OCI-LY1 (cell line): ENCODE data around the gene PCDH19.

Experiments used
- H2AFZ ChIP-seq: fragments of 200-600 bp; sonication (generic), shearing (Covaris generic); 2 replicates; pipeline ENCODE4 v1.6.0; 2014; ENCODE audit warnings: antibody characterized with exemption, mild to moderate bottlenecking, low read length
- H3F3A ChIP-seq: fragments of 200-600 bp; sonication (generic), shearing (Covaris generic); 2 replicates; pipeline ENCODE4 v1.6.0; 2014; ENCODE audit warnings: mild to moderate bottlenecking, antibody characterized with exemption, low read length, moderate library complexity; ENCODE audit not compliant: insufficient read depth
- H3K27ac ChIP-seq: fragments of 200-600 bp; sonication (generic); 2 replicates; pipeline ENCODE4 v1.5.1; 2014; ENCODE audit warnings: low read length, mixed run types, mild to moderate bottlenecking, low read depth; ENCODE audit not compliant: poor library complexity, severe bottlenecking
- H3K27me3 ChIP-seq: fragments of 200-600 bp; sonication (generic); 2 replicates; pipeline ENCODE4 v1.6.0; 2014; ENCODE audit warnings: antibody characterized with exemption, mild to moderate bottlenecking, low read length, moderate library complexity; ENCODE audit not compliant: insufficient read depth
- H3K36me3 ChIP-seq: fragments of 200-600 bp; sonication (generic); 2 replicates; pipeline ENCODE4 v1.6.1; 2014; ENCODE audit warnings: mild to moderate bottlenecking, antibody characterized with exemption, low read length, moderate library complexity, mixed read lengths; ENCODE audit not compliant: insufficient read depth
- H3K4me1 ChIP-seq: fragments of 200-600 bp; sonication (generic); 2 replicates; pipeline ENCODE4 v1.5.1; 2014; ENCODE audit warnings: mild to moderate bottlenecking, low read length, moderate library complexity; ENCODE audit not compliant: insufficient read depth, severe bottlenecking
- H3K4me2 ChIP-seq: fragments of 200-600 bp; sonication (generic), shearing (Covaris generic); 2 replicates; pipeline ENCODE4 v1.6.1; 2014; ENCODE audit warnings: low read length
- H3K4me3 ChIP-seq: fragments of 200-600 bp; sonication (generic); 2 replicates; pipeline ENCODE4 v1.5.1; 2014; ENCODE audit warnings: low read length, low read depth, mild to moderate bottlenecking, mixed read lengths; ENCODE audit not compliant: poor library complexity, severe bottlenecking
- H3K79me2 ChIP-seq: fragments of 200-600 bp; shearing (Covaris generic); 2 replicates; pipeline ENCODE4 v1.6.1; 2016; ENCODE audit warnings: mixed run types, low read length, mixed read lengths; ENCODE audit not compliant: insufficient read depth
- H3K9ac ChIP-seq: fragments of 200-600 bp; sonication (generic), shearing (Covaris generic); 2 replicates; pipeline ENCODE4 v1.6.1; 2014; ENCODE audit warnings: mild to moderate bottlenecking, low read length, mixed read lengths
- H3K9me2 ChIP-seq: fragments of 200-600 bp; sonication (generic), shearing (Covaris generic); 2 replicates; pipeline ENCODE4 v1.6.1; 2014; ENCODE audit warnings: low read depth, mild to moderate bottlenecking, low read length, mixed read lengths
- H3K9me3 ChIP-seq: fragments of 200-600 bp; shearing (Covaris generic); 2 replicates; pipeline ENCODE4 v1.6.1; 2014; ENCODE audit warnings: low read length, mixed read lengths
- H4K20me1 ChIP-seq: fragments of 200-600 bp; sonication (generic), shearing (Covaris generic); 2 replicates; pipeline ENCODE4 v1.6.0; 2016; ENCODE audit warnings: mild to moderate bottlenecking, low read length; ENCODE audit not compliant: insufficient read depth
- EZH2 ChIP-seq: fragments of 200-600 bp; sonication (generic), shearing (Covaris generic); IDR thresholded peaks from 2 replicates; pipeline ENCODE4 v1.8.0; 2017; ENCODE audit warnings: borderline replicate concordance, mixed run types, mild to moderate bottlenecking, antibody characterized with exemption, low read length, moderate library complexity, mixed read lengths
- TF ChIP-seq, protein P1 (sequence below): fragments of 200-600 bp; sonication (generic), shearing (Covaris generic); IDR thresholded peaks from 2 replicates; pipeline ENCODE4 v1.5.1; 2017; ENCODE audit warnings: mild to moderate bottlenecking, antibody characterized with exemption, low read length, moderate library complexity, mixed read lengths

Gene PCDH19

DNA sequence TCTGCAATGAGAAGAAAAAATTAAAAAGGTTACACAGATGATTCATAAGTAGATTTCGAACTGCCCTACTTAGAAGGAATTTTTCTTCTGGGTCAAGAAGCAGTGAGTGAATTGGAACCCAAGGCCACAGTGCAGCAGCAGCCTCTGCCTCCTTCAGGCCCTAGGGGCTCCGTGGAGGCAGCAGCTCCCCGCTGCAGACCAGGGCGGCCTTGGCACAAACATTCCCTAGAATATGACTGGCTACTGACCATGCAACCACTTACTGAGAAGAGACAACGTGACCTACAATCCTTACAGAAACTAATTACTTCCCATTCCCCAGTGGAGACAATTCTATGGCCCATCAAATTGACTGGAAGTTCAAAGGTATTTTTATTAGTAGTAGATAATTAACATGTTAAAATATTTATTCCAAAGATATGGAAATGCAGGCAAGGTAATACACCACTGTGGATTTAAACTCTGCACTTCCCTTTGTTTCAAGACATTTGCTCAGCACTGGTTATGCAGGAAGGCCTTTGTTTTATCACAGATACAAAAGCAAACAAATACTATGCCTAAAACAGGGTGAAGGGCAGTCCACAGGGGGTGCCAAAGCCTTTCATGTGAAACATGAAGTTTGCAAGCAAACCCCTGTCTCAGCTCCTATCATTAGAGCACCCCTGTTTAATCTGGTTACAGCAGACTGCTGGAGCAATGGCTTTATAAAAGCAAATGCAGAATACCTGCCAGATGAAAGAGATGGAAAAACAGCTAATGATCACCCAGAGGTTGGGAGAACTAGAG, 59.2 kb downstream of the PCDH19 start:
- no peak overlapping the region for H3K9ac ChIP-seq

DNA sequence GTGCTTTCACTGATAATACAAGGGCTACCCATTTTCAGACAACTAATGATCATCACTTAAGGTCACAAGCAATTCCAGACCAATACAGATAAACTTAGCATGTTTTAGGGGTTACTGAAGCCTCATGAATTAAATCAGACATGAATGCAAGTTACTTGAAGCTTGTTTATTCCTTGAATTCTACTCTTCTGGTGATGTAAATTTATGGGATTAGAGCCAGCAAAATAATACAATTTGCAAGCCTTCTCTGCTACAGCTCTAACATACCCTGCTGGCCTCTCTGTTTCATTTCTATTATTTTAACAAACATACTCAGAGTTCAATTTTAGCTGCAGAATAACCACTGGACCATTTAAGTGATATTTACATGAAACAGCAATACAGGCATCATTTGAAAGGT, 60.7 kb downstream of the PCDH19 start:
- H3K4me2 ChIP-seq: no peak overlapping the region
- TF ChIP-seq, protein P1, sequence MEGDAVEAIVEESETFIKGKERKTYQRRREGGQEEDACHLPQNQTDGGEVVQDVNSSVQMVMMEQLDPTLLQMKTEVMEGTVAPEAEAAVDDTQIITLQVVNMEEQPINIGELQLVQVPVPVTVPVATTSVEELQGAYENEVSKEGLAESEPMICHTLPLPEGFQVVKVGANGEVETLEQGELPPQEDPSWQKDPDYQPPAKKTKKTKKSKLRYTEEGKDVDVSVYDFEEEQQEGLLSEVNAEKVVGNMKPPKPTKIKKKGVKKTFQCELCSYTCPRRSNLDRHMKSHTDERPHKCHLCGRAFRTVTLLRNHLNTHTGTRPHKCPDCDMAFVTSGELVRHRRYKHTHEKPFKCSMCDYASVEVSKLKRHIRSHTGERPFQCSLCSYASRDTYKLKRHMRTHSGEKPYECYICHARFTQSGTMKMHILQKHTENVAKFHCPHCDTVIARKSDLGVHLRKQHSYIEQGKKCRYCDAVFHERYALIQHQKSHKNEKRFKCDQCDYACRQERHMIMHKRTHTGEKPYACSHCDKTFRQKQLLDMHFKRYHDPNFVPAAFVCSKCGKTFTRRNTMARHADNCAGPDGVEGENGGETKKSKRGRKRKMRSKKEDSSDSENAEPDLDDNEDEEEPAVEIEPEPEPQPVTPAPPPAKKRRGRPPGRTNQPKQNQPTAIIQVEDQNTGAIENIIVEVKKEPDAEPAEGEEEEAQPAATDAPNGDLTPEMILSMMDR: no peak
- TF ChIP-seq EZH2: no peak
- H3F3A ChIP-seq: no peaks in the 10 kb centered on the region
- H3K9me3 ChIP-seq: no peaks in the 10 kb centered on the region
- no peaks in the 10 kb centered on the region for H3K4me1 ChIP-seq
- H2AFZ ChIP-seq: no peak overlapping the region
- no peak overlapping the region for H3K9ac ChIP-seq
- no peaks in the 10 kb centered on the region for H4K20me1 ChIP-seq
- no peaks in the 10 kb centered on the region for H3K9me2 ChIP-seq
- H3K27me3 ChIP-seq: no peaks in the 10 kb centered on the region
- no peaks in the 10 kb centered on the region for H3K79me2 ChIP-seq
- no peaks in the 10 kb centered on the region for H3K36me3 ChIP-seq
- H3K27ac ChIP-seq: no peak overlapping the region
- H3K4me3 ChIP-seq: no peak overlapping the region

More for the DNA sequence above, 59.2 kb downstream of the PCDH19 start:
- TF ChIP-seq, protein P1: no peak
- no peak for TF ChIP-seq EZH2
- Histone ChIP-seq H3K27me3 (no peaks in the 10 kb centered on the region), H3K36me3 (no peaks in the 10 kb centered on the region), H4K20me1 (no peaks in the 10 kb centered on the region), H3F3A (no peaks in the 10 kb centered on the region), H2AFZ (no peak overlapping the region), H3K27ac (no peak overlapping the region), H3K9me2 (no peaks in the 10 kb centered on the region), H3K79me2 (no peaks in the 10 kb centered on the region), H3K4me3 (no peak overlapping the region), H3K4me1 (no peaks in the 10 kb centered on the region), H3K4me2 (no peak overlapping the region), H3K9me3 (no peaks in the 10 kb centered on the region)

DNA sequence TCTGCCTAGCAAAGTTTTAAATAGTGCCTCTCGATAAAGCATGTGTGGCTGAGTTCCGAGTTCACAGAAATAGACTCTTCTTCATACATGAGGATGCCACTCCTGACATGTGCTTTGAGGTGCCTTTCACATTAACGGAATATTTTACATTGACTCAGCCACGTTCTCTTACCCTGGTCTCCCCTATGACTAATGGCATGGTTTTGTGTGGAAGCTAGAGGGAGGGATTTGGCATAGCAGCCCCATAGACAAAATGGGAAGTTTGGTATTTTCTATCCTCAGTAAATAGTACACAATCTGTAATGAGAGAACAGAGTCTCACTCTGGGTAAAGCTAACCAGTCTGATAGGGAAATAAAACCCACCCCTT, 68.9 kb downstream of the PCDH19 start:
- no peaks in the 10 kb centered on the region for H3K4me1 ChIP-seq
- H3K9ac ChIP-seq: no peak overlapping the region
- no peaks in the 10 kb centered on the region for H3K9me3 ChIP-seq
- no peaks in the 10 kb centered on the region for H3K79me2 ChIP-seq
- H3K4me2 ChIP-seq: no peak overlapping the region
- no peaks in the 10 kb centered on the region for H4K20me1 ChIP-seq
- H2AFZ ChIP-seq: no peak overlapping the region
- H3K4me3 ChIP-seq: no peak overlapping the region
- no peaks in the 10 kb centered on the region for H3K36me3 ChIP-seq
- TF ChIP-seq EZH2: no peak
- TF ChIP-seq, protein P1: no peak
- no peaks in the 10 kb centered on the region for H3K27me3 ChIP-seq
- no peak overlapping the region for H3K27ac ChIP-seq
- H3K9me2 ChIP-seq: no peaks in the 10 kb centered on the region
- H3F3A ChIP-seq: no peaks in the 10 kb centered on the region
